HG03066 (cell line): Measurements from ENCODE around the gene PMAIP1.
"Not testable (repeated sequence)": the region's sequence is repeated elsewhere in the genome, so short reads cannot be mapped to it uniquely, and the experiment has no call there.

Source experiments
- ATAC-seq: cut with Tn5 transposase; IDR thresholded peaks from one replicate; pipeline ENCODE4 v1.9.1; 2021; ENCODE audit warnings: low read depth; ENCODE audit not compliant: unreplicated experiment

PMAIP1 gene

DNA sequence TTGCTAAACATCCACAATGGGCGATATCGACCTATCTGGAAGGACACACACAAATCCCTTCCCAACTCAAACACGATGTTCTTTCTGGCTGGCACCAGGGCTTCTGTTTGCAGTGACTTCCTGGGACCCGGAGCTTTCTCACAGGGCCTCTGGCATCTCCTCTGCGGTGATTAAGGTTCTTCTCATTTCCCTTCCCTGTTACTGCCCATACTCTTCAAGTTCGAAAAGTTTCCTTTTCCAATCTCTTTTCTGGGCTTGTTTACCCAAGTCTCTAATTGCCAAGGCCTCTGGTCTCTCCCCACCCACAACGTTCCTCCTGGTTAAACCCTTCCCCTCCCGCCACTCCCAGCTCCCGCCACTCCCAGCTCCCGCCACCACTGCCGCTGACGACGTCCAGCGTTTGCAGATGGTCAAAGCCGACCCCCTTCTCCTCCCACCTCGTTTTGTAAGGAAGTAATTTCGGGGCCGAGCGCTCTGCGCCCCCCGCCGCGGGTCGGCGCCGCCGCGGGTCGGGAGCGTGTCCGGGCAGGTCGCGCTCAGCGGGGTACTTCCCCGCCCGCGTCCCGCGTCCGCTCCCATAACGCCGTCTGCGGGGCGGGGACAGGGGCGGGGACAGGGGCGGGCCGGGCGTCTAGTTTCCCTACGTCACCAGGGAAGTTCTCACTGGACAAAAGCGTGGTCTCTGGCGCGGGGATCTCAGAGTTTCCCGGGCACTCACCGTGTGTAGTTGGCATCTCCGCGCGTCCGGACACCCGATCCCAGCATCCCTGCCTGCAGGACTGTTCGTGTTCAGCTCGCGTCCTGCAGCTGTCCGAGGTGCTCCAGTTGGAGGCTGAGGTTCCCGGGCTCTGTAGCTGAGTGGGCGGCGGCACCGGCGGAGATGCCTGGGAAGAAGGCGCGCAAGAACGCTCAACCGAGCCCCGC is at the start of gene PMAIP1:
TSS of gene PMAIP1 (plus strand) at position 699 of the 924 bp plus-strand sequence. CDS start at position 881, 182 bp downstream.
- peak; percentile 59 for ATAC-seq

DNA sequence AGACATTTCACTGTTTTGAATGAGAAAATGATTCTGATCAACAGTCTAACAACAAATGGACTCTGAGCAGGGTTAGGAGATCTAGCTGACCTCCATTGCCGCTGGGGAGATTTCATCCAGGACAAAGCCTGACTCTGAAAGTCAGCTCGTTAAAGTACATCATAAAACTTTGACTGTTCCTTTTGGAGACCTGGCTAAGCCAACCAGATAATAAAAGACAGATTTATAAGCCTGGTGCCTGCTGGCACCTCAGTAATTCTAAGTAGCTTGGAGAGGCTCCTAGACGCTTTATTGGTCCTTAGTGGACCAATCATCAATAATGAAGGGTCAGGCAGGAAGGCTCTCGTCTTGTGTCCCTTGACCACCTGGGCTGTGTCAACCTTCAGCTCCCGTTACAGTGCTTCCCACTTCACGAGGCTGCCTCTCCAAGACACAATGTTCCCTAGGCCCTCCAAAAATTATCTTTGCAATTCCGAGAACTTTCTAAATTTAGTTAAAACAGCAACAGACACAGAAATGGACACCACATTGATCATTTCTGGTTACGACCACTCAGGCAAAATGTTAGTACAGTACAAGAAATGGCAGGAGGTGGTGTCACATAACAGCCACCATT is 47.9 kb upstream of the PMAIP1 start:
- ATAC-seq = no peak

DNA sequence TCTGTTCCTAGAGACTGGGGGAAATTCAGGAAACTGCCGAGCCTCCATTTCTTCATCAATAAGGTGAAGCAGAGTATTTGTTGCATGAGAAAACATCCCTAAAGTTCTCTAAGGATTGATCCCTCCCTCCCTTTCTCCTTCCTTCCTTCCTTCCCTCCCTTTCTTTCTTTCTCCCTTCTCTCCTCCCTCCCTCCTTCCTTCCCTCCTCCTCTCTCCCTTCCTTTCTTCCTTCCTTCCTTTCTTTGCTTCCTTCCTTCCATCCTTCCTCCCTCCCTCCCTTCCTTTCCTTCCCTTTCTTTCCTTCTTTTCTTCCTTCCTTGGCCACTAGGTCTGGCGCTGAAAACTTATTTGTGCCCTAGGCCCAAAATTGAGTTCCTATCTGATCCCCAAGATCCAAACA is 47.2 kb upstream of the PMAIP1 start:
- no peak for ATAC-seq

DNA sequence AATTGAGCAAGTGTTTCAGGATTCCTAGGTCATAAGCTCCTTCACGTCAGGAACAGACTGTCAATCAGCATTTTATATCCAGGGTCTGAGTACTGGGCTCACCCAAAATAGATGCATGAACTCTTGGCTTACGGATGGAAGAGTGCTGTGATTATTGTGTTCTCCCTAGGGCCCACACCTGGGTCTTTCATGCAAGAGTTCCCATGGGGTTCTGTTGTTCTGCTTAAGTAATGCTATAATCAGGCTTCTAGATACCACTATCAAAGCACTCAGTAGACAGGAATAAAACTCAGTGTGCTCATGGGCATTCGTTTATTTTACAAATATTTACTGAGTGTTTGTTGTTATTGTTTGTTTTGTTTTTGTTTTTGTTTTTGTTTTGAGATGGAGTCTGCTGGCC is 46.4 kb upstream of the PMAIP1 start:
- ATAC-seq = no peak

- not testable (repeated sequence) for ATAC-seq
These were observed 45.8 kb upstream of the PMAIP1 start for GRCh38 chr18:59853988-59854387.

DNA sequence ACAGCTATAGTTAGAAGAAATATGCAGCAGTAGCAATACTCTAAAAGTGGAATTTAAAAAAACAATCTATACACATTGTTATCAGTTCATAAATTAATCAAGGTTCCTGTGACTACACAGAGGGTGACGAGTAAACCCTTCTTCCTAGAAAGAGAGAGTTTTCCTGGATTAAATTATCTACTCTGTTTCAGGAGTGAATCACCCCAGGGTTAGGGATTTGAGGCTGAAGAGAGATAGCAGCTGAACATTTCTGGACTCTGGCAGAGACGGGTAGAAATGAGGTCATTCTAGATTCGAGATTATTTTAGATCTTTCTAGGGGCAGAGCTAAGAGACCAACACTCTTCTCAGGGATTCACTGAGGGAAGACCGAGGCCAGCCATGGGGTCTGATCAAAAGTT is 38.8 kb upstream of the PMAIP1 start:
- ATAC-seq = no peak

DNA sequence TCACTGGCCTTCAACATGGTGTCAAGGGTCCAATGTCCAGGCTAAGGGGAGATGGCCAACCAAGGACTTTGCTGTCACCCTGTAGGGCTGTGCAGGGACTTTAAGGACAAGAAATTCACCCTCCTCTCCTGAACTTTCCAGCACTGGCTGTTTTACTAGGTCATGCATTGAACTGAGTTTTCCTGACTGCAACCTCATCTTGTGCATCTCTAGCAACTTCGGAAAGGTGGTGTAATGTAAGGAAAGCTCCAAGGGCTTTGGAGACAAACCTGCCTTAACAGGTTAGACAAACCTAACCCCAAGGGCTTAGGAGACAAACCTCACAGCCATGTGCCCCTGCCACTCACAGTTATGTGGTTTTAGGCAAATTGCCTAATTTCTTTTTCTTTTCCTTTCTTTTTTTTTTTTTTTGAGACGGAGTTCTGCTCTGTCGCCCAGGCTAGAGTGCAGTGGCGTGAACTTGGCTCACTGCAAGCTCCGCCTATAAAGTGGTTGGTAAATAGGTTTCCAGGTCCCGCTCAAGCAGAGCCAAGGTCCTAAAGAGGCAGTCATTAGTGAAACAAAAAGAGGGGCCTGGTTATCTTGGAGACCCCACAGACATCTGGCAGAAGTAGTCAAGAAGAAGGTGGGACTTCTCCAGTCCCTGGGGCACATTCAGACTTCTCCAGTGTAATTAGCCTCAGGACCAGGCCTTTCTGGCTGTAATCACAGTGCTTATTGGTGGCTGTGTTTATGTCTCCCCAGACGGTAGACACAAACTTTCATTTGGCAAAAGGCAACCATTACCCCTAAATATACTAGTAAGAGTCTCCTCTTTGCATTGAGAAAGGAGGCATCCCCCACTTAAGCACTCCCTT is 37.6 kb upstream of the PMAIP1 start:
- ATAC-seq = peak; percentile 70

DNA sequence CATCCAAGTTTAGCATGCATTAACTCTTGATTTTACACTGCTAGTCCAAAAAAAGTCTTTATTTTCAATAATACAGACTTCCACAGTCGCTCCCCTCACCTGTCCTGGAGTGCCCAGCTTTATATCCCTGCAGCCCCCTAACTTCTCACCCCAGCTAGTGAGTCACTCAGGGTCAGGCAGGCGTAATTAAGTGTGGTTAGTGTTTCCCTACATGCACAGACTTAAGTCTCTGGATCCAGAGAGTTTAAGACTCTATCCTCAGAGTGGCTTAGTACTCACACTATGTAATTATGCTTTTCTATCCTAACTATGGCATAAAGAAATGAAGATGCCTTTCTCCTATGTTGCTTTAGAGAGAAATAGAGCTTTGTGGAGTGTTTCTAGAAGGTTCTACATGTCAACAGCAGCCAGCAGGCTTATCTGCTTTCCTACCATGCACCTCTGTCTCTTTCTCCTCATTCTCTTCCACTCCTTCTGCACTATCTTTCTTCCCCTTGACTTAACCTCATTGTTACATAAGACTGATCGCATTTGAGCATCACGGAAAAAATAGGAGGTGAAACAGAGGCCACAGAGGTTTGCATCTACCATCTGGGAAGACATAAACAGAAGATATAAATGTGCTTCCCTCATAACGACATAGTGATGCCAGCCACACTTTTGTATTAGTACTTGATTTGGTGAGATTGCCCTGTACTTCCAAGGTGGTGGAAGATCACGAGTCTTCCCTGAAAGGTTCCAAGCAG is 34.4 kb upstream of the PMAIP1 start:
- ATAC-seq = no peak

DNA sequence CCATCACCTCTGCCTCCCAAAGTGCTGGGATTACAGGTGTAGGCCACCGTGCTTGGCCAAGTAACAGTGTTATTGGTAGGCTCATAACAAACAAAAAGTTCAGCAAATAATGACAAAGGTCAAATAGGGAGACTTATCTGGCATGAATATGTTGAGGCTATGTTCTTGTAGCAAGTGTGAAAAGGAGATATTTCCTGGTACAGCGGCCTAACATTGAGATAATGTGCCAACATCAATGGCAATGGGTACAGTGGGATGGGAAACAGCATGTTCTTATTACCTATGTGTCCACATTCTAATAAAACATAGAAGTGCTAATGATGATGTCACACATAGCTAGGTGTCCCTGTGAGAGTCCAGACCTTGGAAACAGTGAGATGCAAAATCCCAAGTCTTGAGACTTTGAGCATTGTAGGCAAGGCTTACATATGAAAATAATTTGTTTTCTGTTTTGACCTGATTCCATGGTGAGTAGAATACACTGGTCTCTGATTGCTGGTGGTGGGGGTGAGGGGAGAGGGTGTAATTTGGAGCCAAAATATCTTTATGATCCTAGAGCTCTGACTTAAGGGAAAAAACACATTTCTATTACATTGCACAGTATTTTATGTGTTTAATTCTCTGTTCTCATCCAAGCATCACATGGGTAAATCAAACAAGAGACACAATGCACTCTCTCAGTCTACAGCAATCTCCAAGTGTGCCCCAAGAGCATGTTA is 33.1 kb upstream of the PMAIP1 start:
- ATAC-seq = no peak

- ATAC-seq = no peak
These were observed 32.3 kb upstream of the PMAIP1 start for GRCh38 chr18:59867337-59868104.

- no peak for ATAC-seq
These were observed 29.1 kb upstream of the PMAIP1 start for GRCh38 chr18:59870623-59871130.

DNA sequence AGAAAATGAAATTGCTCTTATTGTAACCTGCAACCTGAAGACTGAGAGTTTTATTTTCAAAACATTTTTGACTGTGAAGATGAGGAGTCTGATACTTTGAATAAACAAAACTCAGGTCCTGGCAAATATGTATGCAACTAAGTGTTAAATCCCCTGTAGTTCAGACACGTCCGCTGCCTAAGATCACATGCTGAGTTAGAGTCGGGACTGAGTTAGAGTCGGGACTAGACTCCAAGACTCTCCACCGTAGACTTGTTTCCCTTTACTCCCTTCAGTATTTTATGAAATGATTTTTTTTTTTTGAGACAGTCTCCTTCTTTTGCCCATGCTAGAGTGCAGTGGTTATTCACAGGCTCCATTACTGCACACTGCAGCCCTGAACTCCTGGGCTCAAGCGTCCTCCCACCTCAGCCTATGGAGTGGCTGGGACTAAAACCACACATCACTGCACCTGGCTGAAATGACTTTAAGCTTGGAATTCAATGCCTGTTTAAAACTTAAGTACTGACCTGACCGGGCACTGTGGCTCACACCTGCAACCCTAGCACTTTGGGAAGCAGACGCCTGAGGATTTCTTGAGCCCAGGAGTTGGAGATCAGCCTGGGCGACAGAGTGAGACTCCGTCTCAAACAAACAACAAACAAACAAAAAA is 28.0 kb upstream of the PMAIP1 start:
- no peak for ATAC-seq

DNA sequence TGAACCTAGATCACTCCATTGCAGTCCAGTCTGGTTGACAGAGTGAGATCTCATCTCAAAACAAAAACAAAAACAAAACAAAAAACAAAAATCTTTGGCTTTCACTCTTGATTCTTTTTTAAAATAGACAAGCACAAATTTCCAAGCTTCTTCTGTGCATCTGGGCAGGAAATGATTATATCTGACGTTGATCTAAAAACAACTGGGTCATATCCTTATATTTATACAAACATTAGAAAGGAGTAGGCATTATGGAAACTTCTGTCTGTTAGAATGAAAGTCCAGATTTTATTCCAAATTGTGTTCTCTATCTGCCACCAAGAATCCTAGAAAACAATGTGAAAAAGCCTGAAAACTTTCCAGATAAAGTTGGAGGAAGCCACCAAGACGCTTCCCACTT is 26.2 kb upstream of the PMAIP1 start:
- ATAC-seq = no peak

DNA sequence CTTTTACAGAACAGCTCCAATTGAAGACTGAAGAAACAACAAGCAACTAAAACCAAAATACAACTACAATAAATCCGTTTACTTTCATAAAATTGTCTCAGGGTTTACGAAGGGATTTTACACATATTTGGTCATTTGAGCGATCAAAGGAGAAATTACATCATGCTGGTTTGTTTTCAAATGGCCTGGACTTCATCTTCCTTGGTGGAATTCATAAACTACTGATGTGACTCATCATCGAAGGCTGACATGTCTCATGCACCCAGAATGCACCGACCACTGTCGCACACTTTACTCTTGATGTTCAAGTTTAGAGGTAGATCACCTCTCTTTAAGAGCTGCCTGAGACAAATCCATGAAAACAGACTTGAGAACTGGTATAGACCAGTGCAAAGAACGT is 25.6 kb upstream of the PMAIP1 start:
- no peak for ATAC-seq

DNA sequence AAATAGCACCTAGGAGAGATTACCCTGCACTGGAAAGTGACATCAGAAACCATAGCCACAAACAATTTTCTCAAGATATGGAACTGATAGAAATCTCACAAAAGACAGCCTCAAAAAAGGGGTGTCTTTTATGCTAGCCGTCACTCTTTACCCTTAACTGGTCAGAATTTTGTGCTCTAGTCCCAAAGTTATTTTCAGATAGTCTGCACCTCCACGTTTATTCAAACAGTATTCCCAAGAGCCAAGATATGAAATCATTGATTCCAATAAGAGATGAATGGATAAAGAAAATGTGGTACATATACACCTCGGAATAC is 23.5 kb upstream of the PMAIP1 start:
- peak; percentile 67 for ATAC-seq

- ATAC-seq = no peak
These were observed 22.4 kb upstream of the PMAIP1 start for GRCh38 chr18:59877361-59877760.

GRCh38 chr18:59878644-59879043 is 21.2 kb upstream of the PMAIP1 start:
- ATAC-seq = no peak
